Esophagus muscularis mucosa (tissue), 4 donors: Measurements from ENCODE around the gene DNAH11.

Experiments used
- EP300 ChIP-seq: sonication (generic); formaldehyde crosslinking; IDR thresholded peaks from one replicate; pipeline ENCODE4 v1.6.1; 2017; ENCODE audit warnings: antibody characterized with exemption
- POLR2A ChIP-seq: fragments of 450-650 bp; IDR thresholded peaks from one replicate; pipeline ENCODE4 v1.6.1; 2017; ENCODE audit warnings: antibody characterized with exemption, moderate library complexity, mild to moderate bottlenecking, low read depth
- POLR2AphosphoS5 ChIP-seq, 2 donors: sonication (generic); formaldehyde crosslinking; IDR thresholded peaks; one replicate each; pipeline ENCODE4 v1.6.1; 2017; ENCODE audit warnings: antibody characterized with exemption in 2 of 2
- TF ChIP-seq, protein P1 (sequence below), 3 experiments: fragments of 200-600 bp in 2 of 3; fragments of 450-650 bp in 1 of 3; sonication (generic) in 2 of 3; IDR thresholded peaks; one replicate each; pipeline ENCODE4 v1.5.1; 2017 to 2019; ENCODE audit warnings: antibody characterized with exemption in 3 of 3, mild to moderate bottlenecking in 2 of 3, moderate library complexity in 1 of 3

DNA sequence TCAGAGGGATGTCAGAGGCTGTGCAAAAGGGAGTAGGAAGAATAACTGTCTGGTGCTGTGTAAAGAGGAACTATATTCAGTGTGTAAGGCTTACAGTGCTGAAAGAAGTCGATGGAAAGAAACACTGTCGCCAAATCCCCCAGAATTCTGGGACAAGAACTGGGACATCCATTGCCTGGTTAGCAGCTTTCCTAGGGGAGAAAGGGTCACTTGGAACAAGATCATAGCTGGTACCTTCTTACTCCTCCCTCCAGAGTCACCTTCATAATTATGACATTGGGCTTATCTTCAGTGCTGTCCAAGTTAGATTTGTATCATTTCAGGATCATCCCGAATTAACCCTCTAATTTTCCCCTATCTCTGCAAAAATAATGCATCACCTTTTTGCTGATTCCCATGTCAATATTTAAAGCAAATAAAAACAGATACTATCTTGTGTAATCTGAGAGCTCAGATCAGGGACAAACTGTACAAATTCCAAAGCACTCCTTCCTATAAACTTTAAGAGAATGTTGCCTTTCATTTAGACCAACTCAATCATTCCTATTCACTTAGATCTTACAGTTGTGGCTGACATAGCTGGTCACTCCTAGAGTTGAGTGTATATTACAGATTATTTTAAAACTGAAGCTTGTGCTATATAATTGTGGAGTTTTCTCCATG is 96.5 kb downstream of the DNAH11 start:
- TF ChIP-seq, protein P1, sequence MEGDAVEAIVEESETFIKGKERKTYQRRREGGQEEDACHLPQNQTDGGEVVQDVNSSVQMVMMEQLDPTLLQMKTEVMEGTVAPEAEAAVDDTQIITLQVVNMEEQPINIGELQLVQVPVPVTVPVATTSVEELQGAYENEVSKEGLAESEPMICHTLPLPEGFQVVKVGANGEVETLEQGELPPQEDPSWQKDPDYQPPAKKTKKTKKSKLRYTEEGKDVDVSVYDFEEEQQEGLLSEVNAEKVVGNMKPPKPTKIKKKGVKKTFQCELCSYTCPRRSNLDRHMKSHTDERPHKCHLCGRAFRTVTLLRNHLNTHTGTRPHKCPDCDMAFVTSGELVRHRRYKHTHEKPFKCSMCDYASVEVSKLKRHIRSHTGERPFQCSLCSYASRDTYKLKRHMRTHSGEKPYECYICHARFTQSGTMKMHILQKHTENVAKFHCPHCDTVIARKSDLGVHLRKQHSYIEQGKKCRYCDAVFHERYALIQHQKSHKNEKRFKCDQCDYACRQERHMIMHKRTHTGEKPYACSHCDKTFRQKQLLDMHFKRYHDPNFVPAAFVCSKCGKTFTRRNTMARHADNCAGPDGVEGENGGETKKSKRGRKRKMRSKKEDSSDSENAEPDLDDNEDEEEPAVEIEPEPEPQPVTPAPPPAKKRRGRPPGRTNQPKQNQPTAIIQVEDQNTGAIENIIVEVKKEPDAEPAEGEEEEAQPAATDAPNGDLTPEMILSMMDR (IDR thresholded peaks at IDR 0.05) = no peak
- no peak for TF ChIP-seq POLR2AphosphoS5 (IDR thresholded peaks at IDR 0.05)
- no peak for TF ChIP-seq POLR2A
- TF ChIP-seq EP300 = no peak
